H1 (cell line): Measurements from ENCODE around the gene PAN2. TPM values are rescaled to one million over a fixed set of nuclear protein-coding genes. Genes with fewer than 3 reads are reported as not detected.

ENCODE experiments used
- CHD2 ChIP-seq: IDR thresholded peaks from 2 replicates; pipeline ENCODE4 v1.6.1; 2012; ENCODE audit warnings: low read length, improper control_type of control experiment
- polyA plus RNA-seq, 7 experiments: library from polyadenylated mRNA; depleted of rRNA in 3 of 7; stranded (reverse) in 5 of 7; unstranded in 2 of 7; fragments of >200 nt in 5 of 7; fragments of 200-250 nt in 2 of 7; gene quantifications; 1 replicate in 5 of 7; 2 replicates in 1 of 7; 4 replicates in 1 of 7; pipeline versions ENCODE4 v1.2.1 to v1.2.3, GENCODE V29; 2011 to 2013; ENCODE audit warnings: missing spikeins in 2 of 7, mixed read lengths in 2 of 7
- total RNA-seq: library from RNA; stranded (reverse); fragmentation: NEBNext Ultra II Directional; extraction: Animal tissue kit (Norgen Biotek cat#: 25700); gene quantifications from 2 replicates; pipeline ENCODE4 v1.2.1, GENCODE V29; 2021

The PAN2 gene
- total and polyA plus RNA-seq, 2 of the 8 experiments (the other 6 are each of a cell fraction or from before 2014, with no cell fraction given), result 29.6 to 36.7 TPM

DNA sequence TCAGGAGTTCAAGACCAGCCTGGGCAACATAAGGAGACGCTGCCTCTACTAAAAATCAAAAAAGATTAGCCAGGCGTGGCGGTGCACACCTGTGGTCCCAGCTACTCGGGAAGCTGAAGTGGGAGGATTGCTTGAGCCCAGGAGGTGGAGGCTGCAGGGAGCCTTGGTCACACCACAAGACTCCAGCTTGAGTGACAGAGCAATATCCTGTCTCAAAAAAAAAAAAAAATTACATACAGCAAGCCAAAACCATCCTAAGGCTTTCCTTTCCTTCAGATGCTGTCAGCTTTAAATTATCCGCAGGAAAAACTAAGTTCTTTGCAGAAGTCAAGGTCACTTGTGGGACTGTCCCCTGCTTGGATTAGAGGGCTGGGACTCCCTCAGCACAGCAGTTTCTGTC is 35.0 kb downstream of the PAN2 start (continued):
- TF ChIP-seq CHD2, result no peak
